ENCODE data around the gene MYLK. TPM values are rescaled to one million over a fixed set of nuclear protein-coding genes. Genes with fewer than 3 reads are reported as not detected.

Gene MYLK
- total and polyA plus RNA-seq, 2 experiments from 2014 or later: 13.1 to 27.1 TPM

GRCh38 chr3:123593381-123593780 is 290.8 kb downstream of the MYLK start:
- no peak overlapping the region for H2AFZ ChIP-seq
- H3K36me3 ChIP-seq (replicated peaks; ENCODE audit: insufficient read depth, low read depth): no peaks in the 10 kb centered on the region
- no peak for TF ChIP-seq EZH2 (IDR thresholded peaks at IDR 0.05; ENCODE audit: borderline replicate concordance)
- no peak for TF ChIP-seq EZH2phosphoT487 (IDR thresholded peaks at IDR 0.05; ENCODE audit: low read depth, severe bottlenecking, unreplicated experiment)
- no peaks in the 10 kb centered on the region for H4K20me1 ChIP-seq (ENCODE audit: insufficient read depth, poor library complexity, severe bottlenecking)
- H3K9me3 ChIP-seq (ENCODE audit: low read depth): no peaks in the 10 kb centered on the region
- WGBS (ENCODE audit: low lambda C conversion rate, missing lambda C conversion rate): 87% methylated on average over 3 of the region's 3 CpGs
- no peak overlapping the region for H3K4me2 ChIP-seq
- no peak overlapping the region for H3K27ac ChIP-seq
- H3K4me3 ChIP-seq: no peak overlapping the region
- no peaks in the 10 kb centered on the region for H3K27me3 ChIP-seq
- DNase-seq (ENCODE audit: low spot score): no peak
- H3K4me1 ChIP-seq (ENCODE audit: insufficient read depth): no peaks in the 10 kb centered on the region
- H3K79me2 ChIP-seq: peaks cover 20% of the 10 kb centered on the region
- no peaks in the 10 kb centered on the region for H3K9me2 ChIP-seq (replicated peaks; ENCODE audit: insufficient read depth)

GRCh38 chr3:123590685-123591450 is 293.3 kb downstream of the MYLK start:
- no peak for DNase-seq (ENCODE audit: low spot score)
- Histone ChIP-seq H3K9me2 (replicated peaks; ENCODE audit: insufficient read depth) (no peaks in the 10 kb centered on the region), H2AFZ (no peak overlapping the region), H3K9me3 (ENCODE audit: low read depth) (no peaks in the 10 kb centered on the region), H3K4me3 (no peak overlapping the region), H3K79me2 (peaks cover 24% of the 10 kb centered on the region), H3K36me3 (replicated peaks; ENCODE audit: insufficient read depth, low read depth) (no peaks in the 10 kb centered on the region), H3K27ac (no peak overlapping the region), H3K27me3 (no peaks in the 10 kb centered on the region), H3K4me2 (no peak overlapping the region), H3K4me1 (ENCODE audit: insufficient read depth) (no peaks in the 10 kb centered on the region), H4K20me1 (ENCODE audit: insufficient read depth, poor library complexity, severe bottlenecking) (no peaks in the 10 kb centered on the region)
- TF ChIP-seq, protein P1, sequence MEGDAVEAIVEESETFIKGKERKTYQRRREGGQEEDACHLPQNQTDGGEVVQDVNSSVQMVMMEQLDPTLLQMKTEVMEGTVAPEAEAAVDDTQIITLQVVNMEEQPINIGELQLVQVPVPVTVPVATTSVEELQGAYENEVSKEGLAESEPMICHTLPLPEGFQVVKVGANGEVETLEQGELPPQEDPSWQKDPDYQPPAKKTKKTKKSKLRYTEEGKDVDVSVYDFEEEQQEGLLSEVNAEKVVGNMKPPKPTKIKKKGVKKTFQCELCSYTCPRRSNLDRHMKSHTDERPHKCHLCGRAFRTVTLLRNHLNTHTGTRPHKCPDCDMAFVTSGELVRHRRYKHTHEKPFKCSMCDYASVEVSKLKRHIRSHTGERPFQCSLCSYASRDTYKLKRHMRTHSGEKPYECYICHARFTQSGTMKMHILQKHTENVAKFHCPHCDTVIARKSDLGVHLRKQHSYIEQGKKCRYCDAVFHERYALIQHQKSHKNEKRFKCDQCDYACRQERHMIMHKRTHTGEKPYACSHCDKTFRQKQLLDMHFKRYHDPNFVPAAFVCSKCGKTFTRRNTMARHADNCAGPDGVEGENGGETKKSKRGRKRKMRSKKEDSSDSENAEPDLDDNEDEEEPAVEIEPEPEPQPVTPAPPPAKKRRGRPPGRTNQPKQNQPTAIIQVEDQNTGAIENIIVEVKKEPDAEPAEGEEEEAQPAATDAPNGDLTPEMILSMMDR (IDR thresholded peaks at IDR 0.05; ENCODE audit: poor library complexity): no peak
- TF ChIP-seq EZH2 (IDR thresholded peaks at IDR 0.05; ENCODE audit: borderline replicate concordance): no peak
- TF ChIP-seq EZH2phosphoT487 (IDR thresholded peaks at IDR 0.05; ENCODE audit: low read depth, severe bottlenecking, unreplicated experiment): no peak
- 64% methylated on average over 3 of the region's 3 CpGs for WGBS (ENCODE audit: low lambda C conversion rate, missing lambda C conversion rate)

DNA sequence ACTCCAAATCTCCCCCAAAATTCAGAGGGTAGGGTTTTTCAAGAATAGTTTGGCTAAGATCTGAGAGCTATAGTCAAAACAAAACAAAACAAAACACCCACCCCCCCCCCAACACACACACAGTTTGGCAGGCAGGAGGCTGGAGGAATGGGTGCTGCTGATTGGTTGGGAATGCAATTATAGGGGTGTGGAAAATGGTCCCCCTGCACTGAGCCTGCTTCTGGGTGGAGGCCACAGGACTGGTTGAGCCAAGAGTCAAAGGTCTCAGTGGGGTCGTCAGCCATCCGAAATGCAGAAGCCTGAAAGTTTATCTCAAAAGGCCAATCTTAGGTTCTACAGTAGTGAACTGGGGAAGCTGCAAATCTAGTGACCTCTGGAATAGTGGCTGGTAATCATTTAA is 296.7 kb downstream of the MYLK start:
- H3K9me3 ChIP-seq (ENCODE audit: low read depth): no peaks in the 10 kb centered on the region
- no peaks in the 10 kb centered on the region for H3K27me3 ChIP-seq
- DNase-seq (ENCODE audit: low spot score): no peak
- no peaks in the 10 kb centered on the region for H3K9me2 ChIP-seq (replicated peaks; ENCODE audit: insufficient read depth)
- no peak overlapping the region for H2AFZ ChIP-seq
- H3K36me3 ChIP-seq (replicated peaks; ENCODE audit: insufficient read depth, low read depth): no peaks in the 10 kb centered on the region
- peaks cover 44% of the 10 kb centered on the region for H3K79me2 ChIP-seq
- no peak for TF ChIP-seq EZH2phosphoT487 (IDR thresholded peaks at IDR 0.05; ENCODE audit: low read depth, severe bottlenecking, unreplicated experiment)
- TF ChIP-seq EZH2 (IDR thresholded peaks at IDR 0.05; ENCODE audit: borderline replicate concordance): no peak
- TF ChIP-seq, protein P1 (IDR thresholded peaks at IDR 0.05; ENCODE audit: poor library complexity): no peak
- WGBS (ENCODE audit: low lambda C conversion rate, missing lambda C conversion rate): 43% methylated on average over 2 of the region's 2 CpGs
- peak overlapping the region; percentile 89 for H3K4me2 ChIP-seq
- H3K4me3 ChIP-seq: no peak overlapping the region
- H3K27ac ChIP-seq: peak overlapping the region; percentile 95
- peaks cover 10% of the 10 kb centered on the region for H3K4me1 ChIP-seq (ENCODE audit: insufficient read depth)
- no peaks in the 10 kb centered on the region for H4K20me1 ChIP-seq (ENCODE audit: insufficient read depth, poor library complexity, severe bottlenecking)

GRCh38 chr3:123586968-123587367 is 297.2 kb downstream of the MYLK start:
- Histone ChIP-seq H3K4me2 (peak overlapping the region; percentile 89), H3K36me3 (replicated peaks; ENCODE audit: insufficient read depth, low read depth) (no peaks in the 10 kb centered on the region), H3K4me3 (no peak overlapping the region)

More at GRCh38 chr3:123586968-123587367, 297.2 kb downstream of the MYLK start:
- no peaks in the 10 kb centered on the region for H3K9me2 ChIP-seq (replicated peaks; ENCODE audit: insufficient read depth)
- H3K79me2 ChIP-seq: peaks cover 47% of the 10 kb centered on the region
- WGBS (ENCODE audit: low lambda C conversion rate, missing lambda C conversion rate): 41% methylated on average over 2 of the region's 2 CpGs
- H2AFZ ChIP-seq: no peak overlapping the region
- no peaks in the 10 kb centered on the region for H4K20me1 ChIP-seq (ENCODE audit: insufficient read depth, poor library complexity, severe bottlenecking)
- peaks cover 10% of the 10 kb centered on the region for H3K4me1 ChIP-seq (ENCODE audit: insufficient read depth)
- TF ChIP-seq, protein P1 (IDR thresholded peaks at IDR 0.05; ENCODE audit: poor library complexity): no peak
- TF ChIP-seq EZH2phosphoT487 (IDR thresholded peaks at IDR 0.05; ENCODE audit: low read depth, severe bottlenecking, unreplicated experiment) (no peak), EZH2 (IDR thresholded peaks at IDR 0.05; ENCODE audit: borderline replicate concordance) (no peak)
- no peaks in the 10 kb centered on the region for H3K27me3 ChIP-seq
- H3K9me3 ChIP-seq (ENCODE audit: low read depth): no peaks in the 10 kb centered on the region
- peak; percentile 34 for DNase-seq (ENCODE audit: low spot score)
- H3K27ac ChIP-seq: peak overlapping the region; percentile 95
